Mucosa of descending colon (tissue), 3 donors: ENCODE results near the gene KLK10. TPM values are rescaled to one million over a fixed set of nuclear protein-coding genes. Genes with fewer than 3 reads are reported as not detected.
"Not testable (repeated sequence)": the region's sequence is repeated elsewhere in the genome, so short reads cannot be mapped to it uniquely, and the experiment has no call there.

Source experiments
- ATAC-seq: fragments of 200-7000 bp; cut with Tn5 transposase; one replicate; pipeline ENCODE4 v1.9.1; 2020; ENCODE audit warnings: mild to moderate bottlenecking, moderate library complexity
- DNase-seq, 3 donors: peaks; one replicate each; pipeline ENCODE4 v3.0.0-alpha.2; 2020
- H3K36me3 ChIP-seq: fragments of 200-600 bp; one replicate; pipeline ENCODE4 v1.8.0; 2021; ENCODE audit warnings: low read depth, mild to moderate bottlenecking
- H3K4me1 ChIP-seq: fragments of 200-600 bp; one replicate; pipeline ENCODE4 v1.8.0; 2021; ENCODE audit warnings: low read depth, mild to moderate bottlenecking
- H3K4me3 ChIP-seq: fragments of 200-600 bp; one replicate; pipeline ENCODE4 v1.8.0; 2021; ENCODE audit warnings: mild to moderate bottlenecking
- H3K9me3 ChIP-seq: fragments of 200-600 bp; one replicate; pipeline ENCODE4 v1.8.0; 2021; ENCODE audit warnings: mild to moderate bottlenecking
- intact Hi-C, 2 donors: fragments of 100-400 bp; cut with DNase I in 1 of 2; cut with micrococcal nuclease in 1 of 2; formaldehyde crosslinking; loops; one replicate each; pipeline versions ENCODE4 v1.11.0 to v1.11.1; 2022; cut with DNase I, micrococcal nuclease
- total RNA-seq, 3 donors: library from RNA; stranded (reverse); fragmentation: NEBNext Ultra II Directional in 2 of 3; extraction: Animal tissue kit (Norgen Biotek cat#: 25700) in 2 of 3; gene quantifications; one replicate each; pipeline versions ENCODE4 v1.2.1 to v1.2.4, GENCODE V29; 2021 to 2023
- TF ChIP-seq, protein P1 (sequence below): fragments of 200-600 bp; IDR thresholded peaks from one replicate; pipeline ENCODE4 v1.8.0; 2022; ENCODE audit warnings: antibody characterized with exemption, mild to moderate bottlenecking
- donor health status: DM: no; HTN: no; CAD: no; lungs with moderate emphysema.
- donor health status: DM: no; HTN: no; CAD: no.
- donor health status: DM: no; HTN: yes; CAD: no.

The KLK10 gene
- total RNA-seq, 3 donors from 2014 or later = 0.58 to 0.93 (median 0.76) TPM

- no peak overlapping the region for H3K4me3 ChIP-seq
- H3K36me3 ChIP-seq = no peaks in the 10 kb centered on the region
- ATAC-seq (no peak), DNase-seq (no peak)
- H3K9me3 ChIP-seq = no peaks in the 10 kb centered on the region
- no peaks in the 10 kb centered on the region for H3K4me1 ChIP-seq
- intact Hi-C loops = no loop called here
- TF ChIP-seq, protein P1, sequence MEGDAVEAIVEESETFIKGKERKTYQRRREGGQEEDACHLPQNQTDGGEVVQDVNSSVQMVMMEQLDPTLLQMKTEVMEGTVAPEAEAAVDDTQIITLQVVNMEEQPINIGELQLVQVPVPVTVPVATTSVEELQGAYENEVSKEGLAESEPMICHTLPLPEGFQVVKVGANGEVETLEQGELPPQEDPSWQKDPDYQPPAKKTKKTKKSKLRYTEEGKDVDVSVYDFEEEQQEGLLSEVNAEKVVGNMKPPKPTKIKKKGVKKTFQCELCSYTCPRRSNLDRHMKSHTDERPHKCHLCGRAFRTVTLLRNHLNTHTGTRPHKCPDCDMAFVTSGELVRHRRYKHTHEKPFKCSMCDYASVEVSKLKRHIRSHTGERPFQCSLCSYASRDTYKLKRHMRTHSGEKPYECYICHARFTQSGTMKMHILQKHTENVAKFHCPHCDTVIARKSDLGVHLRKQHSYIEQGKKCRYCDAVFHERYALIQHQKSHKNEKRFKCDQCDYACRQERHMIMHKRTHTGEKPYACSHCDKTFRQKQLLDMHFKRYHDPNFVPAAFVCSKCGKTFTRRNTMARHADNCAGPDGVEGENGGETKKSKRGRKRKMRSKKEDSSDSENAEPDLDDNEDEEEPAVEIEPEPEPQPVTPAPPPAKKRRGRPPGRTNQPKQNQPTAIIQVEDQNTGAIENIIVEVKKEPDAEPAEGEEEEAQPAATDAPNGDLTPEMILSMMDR = no peak
Measured at GRCh38 chr19:51000981-51001380, 18.5 kb downstream of the KLK10 start.

DNA sequence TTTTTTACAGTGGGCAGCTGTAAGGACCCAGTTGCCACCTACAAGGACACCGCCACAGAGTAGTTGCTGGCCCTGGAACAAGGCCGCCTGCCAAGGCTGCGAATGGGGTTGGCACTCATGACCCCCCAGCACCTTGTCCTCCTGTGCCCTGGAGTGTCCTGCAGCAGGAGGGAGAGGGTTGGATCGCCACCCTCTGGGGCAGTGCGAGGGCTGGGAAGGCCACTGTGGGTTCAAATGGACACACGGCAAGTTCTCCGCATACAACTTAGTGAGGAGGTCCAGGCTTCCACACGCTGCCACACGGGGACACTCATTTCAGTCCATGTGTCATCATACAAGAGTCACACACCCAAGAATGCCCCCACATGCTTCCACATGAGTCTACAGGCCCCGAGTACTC, 19.1 kb downstream of the KLK10 start:
- no peaks in the 10 kb centered on the region for H3K9me3 ChIP-seq
- H3K4me3 ChIP-seq = no peak overlapping the region
- no peaks in the 10 kb centered on the region for H3K4me1 ChIP-seq
- ATAC-seq = no peak
- TF ChIP-seq, protein P1 = no peak
- DNase-seq = no peak
- no peaks in the 10 kb centered on the region for H3K36me3 ChIP-seq
- intact Hi-C loops = no loop called here

- DNase-seq (no peak), ATAC-seq (no peak)
- no peaks in the 10 kb centered on the region for H3K4me1 ChIP-seq
- intact Hi-C loops = no loop called here
- TF ChIP-seq, protein P1 = no peak
- no peaks in the 10 kb centered on the region for H3K36me3 ChIP-seq
- H3K4me3 ChIP-seq = no peak overlapping the region
- H3K9me3 ChIP-seq = no peaks in the 10 kb centered on the region
Measured at GRCh38 chr19:50998686-50999085, 20.8 kb downstream of the KLK10 start.

DNA sequence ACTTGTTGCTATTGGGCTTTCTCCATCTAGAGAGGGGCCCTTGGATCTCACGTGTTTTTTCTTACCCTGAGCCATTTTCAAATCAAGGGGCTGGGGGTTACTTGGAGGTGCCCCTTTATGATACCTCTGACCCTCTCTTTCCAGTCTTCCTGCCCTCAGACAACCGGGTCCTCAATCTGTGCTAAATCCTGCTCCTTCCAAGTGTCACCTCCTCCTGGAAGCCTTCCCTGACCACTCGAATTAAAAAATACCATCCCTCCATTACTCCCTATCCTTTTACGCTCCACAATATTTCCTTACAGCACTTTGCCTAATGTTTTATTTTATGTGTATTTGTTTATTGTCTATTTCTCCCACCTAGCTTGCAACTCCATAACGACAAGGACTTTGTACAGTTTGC, 21.4 kb downstream of the KLK10 start:
- ATAC-seq = no peak
- no peak for DNase-seq
- Histone ChIP-seq H3K4me1 (no peaks in the 10 kb centered on the region), H3K36me3 (no peaks in the 10 kb centered on the region), H3K9me3 (no peaks in the 10 kb centered on the region), H3K4me3 (no peak overlapping the region)
- intact Hi-C loops = no loop called here
- TF ChIP-seq, protein P1 = no peak

GRCh38 chr19:50994129-50994528, 25.4 kb downstream of the KLK10 start:
- no peak for DNase-seq
- intact Hi-C loops = no loop called here
- no peak for ATAC-seq

DNA sequence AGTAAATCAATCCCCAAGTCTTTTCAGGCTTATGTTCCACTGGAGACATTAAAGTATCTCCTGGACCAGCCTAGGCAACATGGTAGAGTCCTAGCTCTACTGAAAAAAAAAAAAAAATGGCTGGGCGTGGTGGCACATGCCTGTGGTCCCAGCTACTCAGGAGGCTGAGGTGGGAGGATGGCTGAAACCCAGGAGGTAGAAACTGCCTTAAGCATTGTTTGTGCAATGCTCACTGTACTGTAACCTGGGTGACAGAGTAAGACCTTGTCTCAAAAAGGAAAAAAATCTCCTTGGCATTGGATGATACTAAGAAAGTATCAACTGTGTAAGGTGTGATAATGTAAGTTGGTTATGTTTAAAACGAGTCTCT, 26.9 kb downstream of the KLK10 start:
- no peaks in the 10 kb centered on the region for H3K4me1 ChIP-seq
- H3K36me3 ChIP-seq = no peaks in the 10 kb centered on the region
- ATAC-seq = no peak
- intact Hi-C loops = no loop called here
- H3K4me3 ChIP-seq = no peak overlapping the region
- TF ChIP-seq, protein P1 = no peak
- DNase-seq = no peak
- no peaks in the 10 kb centered on the region for H3K9me3 ChIP-seq

More at GRCh38 chr19:50994129-50994528, 25.4 kb downstream of the KLK10 start:
- Histone ChIP-seq H3K4me1 (no peaks in the 10 kb centered on the region), H3K9me3 (no peaks in the 10 kb centered on the region), H3K36me3 (no peaks in the 10 kb centered on the region), H3K4me3 (no peak overlapping the region)
- TF ChIP-seq, protein P1 = no peak

DNA sequence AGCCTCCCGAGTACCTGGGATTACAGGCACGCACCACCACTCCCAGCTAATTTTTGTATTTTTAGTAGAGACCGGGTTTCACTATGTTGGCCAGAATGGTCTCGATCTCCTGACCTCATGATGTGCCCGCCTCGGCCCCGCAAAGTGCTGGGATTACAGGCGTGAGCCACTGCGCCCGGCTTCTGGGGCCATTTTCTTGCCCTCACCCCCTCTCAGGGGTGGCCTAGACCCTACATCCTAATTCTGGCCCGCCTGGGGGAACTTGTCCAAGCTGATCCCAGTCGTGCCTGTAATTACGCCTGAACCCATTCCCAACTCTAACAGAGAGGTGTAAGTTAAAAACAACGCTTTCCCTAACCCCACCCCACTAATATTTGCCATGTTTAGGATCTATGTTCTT, 35.1 kb downstream of the KLK10 start:
- ATAC-seq, H3K36me3 ChIP-seq, H3K4me3 ChIP-seq, intact Hi-C loops, DNase-seq, H3K4me1 ChIP-seq, H3K9me3 ChIP-seq: not testable (repeated sequence)
